Tongue (tissue), 2 donors: ENCODE measurements around the gene TBC1D12. TPM values are rescaled to one million over a fixed set of nuclear protein-coding genes. Genes with fewer than 3 reads are reported as not detected.
"Not testable (repeated sequence)": the region's sequence is repeated elsewhere in the genome, so short reads cannot be mapped to it uniquely, and the experiment has no call there.

ENCODE experiments used
- DNase-seq: peaks from one replicate; pipeline ENCODE4 v3.0.0-alpha.2; 2015
- total RNA-seq: library from RNA; depleted of rRNA; stranded (reverse); fragments of >200 nt; gene quantifications from one replicate; pipeline ENCODE4 v1.2.3, GENCODE V29; 2014

TBC1D12 gene
- 18.4 TPM for total RNA-seq

GRCh38 chr10:94402204-94402842 lies at the start of gene TBC1D12:
TSS of gene TBC1D12 (plus strand) at chr10:94402541. CDS start at chr10:94402614, 73 bp downstream.
- DNase-seq = peak; percentile 97

- no peak for DNase-seq
Observed at GRCh38 chr10:94353336-94353735, 49.0 kb upstream of the TBC1D12 start.

- DNase-seq = no peak
Observed at GRCh38 chr10:94355841-94356240, 46.5 kb upstream of the TBC1D12 start.

- no peak for DNase-seq
Observed at GRCh38 chr10:94357193-94357592, 45.1 kb upstream of the TBC1D12 start.

- no peak for DNase-seq
Observed at GRCh38 chr10:94358480-94358879, 43.9 kb upstream of the TBC1D12 start.

GRCh38 chr10:94361171-94361794 lies 41.1 kb upstream of the TBC1D12 start:
- peak; percentile 14 for DNase-seq

- peak; percentile 98 for DNase-seq
Observed at GRCh38 chr10:94362360-94363250, 39.7 kb upstream of the TBC1D12 start, which contains the start of gene NOC3L. TSS of gene NOC3L (minus strand) at chr10:94362939. CDS start at chr10:94362838, 101 bp downstream.

- DNase-seq = no peak
Observed at GRCh38 chr10:94363251-94363565, 39.1 kb upstream of the TBC1D12 start.

- no peak for DNase-seq
Observed at GRCh38 chr10:94364482-94364881, 37.9 kb upstream of the TBC1D12 start.

- no peak for DNase-seq
Observed at GRCh38 chr10:94366382-94366781, 36.0 kb upstream of the TBC1D12 start.

- DNase-seq = no peak
Observed at GRCh38 chr10:94370501-94370900, 31.8 kb upstream of the TBC1D12 start.

- no peak for DNase-seq
Observed at GRCh38 chr10:94375374-94375773, 27.0 kb upstream of the TBC1D12 start.

GRCh38 chr10:94376865-94377264 lies 25.5 kb upstream of the TBC1D12 start:
- no peak for DNase-seq

GRCh38 chr10:94383530-94383929 lies 18.8 kb upstream of the TBC1D12 start:
- DNase-seq = no peak

GRCh38 chr10:94385733-94386132 lies 16.6 kb upstream of the TBC1D12 start:
- not testable (repeated sequence) for DNase-seq

GRCh38 chr10:94392117-94392516 lies 10.2 kb upstream of the TBC1D12 start:
- DNase-seq = not testable (repeated sequence)

GRCh38 chr10:94397549-94398370 lies 4.6 kb upstream of the TBC1D12 start:
- no peak for DNase-seq

- no peak for DNase-seq
Observed at GRCh38 chr10:94398762-94399161, 3.6 kb upstream of the TBC1D12 start.

GRCh38 chr10:94402843-94403379 lies 570 bp downstream of the TBC1D12 start:
- DNase-seq = peak; percentile 57

- DNase-seq = peak; percentile 72
Observed at GRCh38 chr10:94403380-94404213, 1.3 kb downstream of the TBC1D12 start.

- no peak for DNase-seq
Observed at GRCh38 chr10:94405406-94405805, 3.1 kb downstream of the TBC1D12 start.
